ENCODE data around the gene ANKRD50. TPM values are rescaled to one million over a fixed set of nuclear protein-coding genes. Genes with fewer than 3 reads are reported as not detected.

Gene ANKRD50
- total RNA-seq, 3 donors from 2014 or later = 14.6 to 35.0 (median 19.3) TPM

- Histone ChIP-seq H3K36me3 (no peaks in the 10 kb centered on the region), H3K27ac (no peak overlapping the region), H3K27me3 (no peaks in the 10 kb centered on the region), H3K4me3 (no peak overlapping the region), H3K4me1 (no peaks in the 10 kb centered on the region), H3K9me3 (no peaks in the 10 kb centered on the region)
- intact Hi-C loops (cut with DNase I; ENCODE audit: low total_unique reads) = no loop called here
- no peak for DNase-seq (ENCODE audit: low spot score in 2 of 2)
- no peak for TF ChIP-seq CTCF (IDR thresholded peaks at IDR 0.05)
- TF ChIP-seq POLR2A (IDR thresholded peaks at IDR 0.05) = no peak
- TF ChIP-seq POLR2AphosphoS5 (IDR thresholded peaks at IDR 0.05) = no peak
Observed at GRCh38 chr4:124686279-124686678, 26.3 kb downstream of the ANKRD50 start.

- TF ChIP-seq POLR2AphosphoS5 (IDR thresholded peaks at IDR 0.05) = no peak
- no peak for TF ChIP-seq POLR2A (IDR thresholded peaks at IDR 0.05)
- no peak for TF ChIP-seq CTCF (IDR thresholded peaks at IDR 0.05)
- Histone ChIP-seq H3K4me3 (no peak overlapping the region), H3K27ac (no peak overlapping the region), H3K36me3 (no peaks in the 10 kb centered on the region), H3K27me3 (no peaks in the 10 kb centered on the region), H3K4me1 (no peaks in the 10 kb centered on the region), H3K9me3 (no peaks in the 10 kb centered on the region)
- DNase-seq (ENCODE audit: low spot score in 2 of 2) = no peak
- intact Hi-C loops (cut with DNase I; ENCODE audit: low total_unique reads) = no loop called here
Observed at GRCh38 chr4:124685851-124686250, 26.7 kb downstream of the ANKRD50 start.

DNA sequence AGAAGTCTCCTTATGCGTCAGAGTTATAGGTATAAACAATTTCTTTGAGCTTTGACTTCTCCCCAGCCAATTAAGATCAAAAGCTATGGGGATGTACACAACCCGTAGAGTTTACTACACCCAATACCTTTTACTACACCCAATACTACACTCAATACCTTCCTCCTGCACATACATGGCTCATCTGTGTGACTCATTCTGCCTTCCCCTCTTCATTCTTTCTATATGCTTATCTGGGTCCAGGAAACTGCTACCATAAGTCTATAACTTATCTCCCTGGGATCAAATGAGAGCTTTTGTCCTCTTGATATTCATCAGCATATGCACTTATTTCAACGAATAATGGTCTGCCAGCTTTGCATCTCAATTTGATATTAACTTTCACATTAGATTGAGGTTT, 28.2 kb downstream of the ANKRD50 start:
- Histone ChIP-seq H3K27ac (no peak overlapping the region), H3K4me3 (no peak overlapping the region), H3K36me3 (no peaks in the 10 kb centered on the region), H3K4me1 (no peaks in the 10 kb centered on the region), H3K9me3 (no peaks in the 10 kb centered on the region), H3K27me3 (no peaks in the 10 kb centered on the region)
- TF ChIP-seq POLR2AphosphoS5 (IDR thresholded peaks at IDR 0.05) (no peak), CTCF (IDR thresholded peaks at IDR 0.05) (no peak), POLR2A (IDR thresholded peaks at IDR 0.05) (no peak)
- no peak for DNase-seq (ENCODE audit: low spot score in 2 of 2)
- intact Hi-C loops (cut with DNase I; ENCODE audit: low total_unique reads) = no loop called here

DNA sequence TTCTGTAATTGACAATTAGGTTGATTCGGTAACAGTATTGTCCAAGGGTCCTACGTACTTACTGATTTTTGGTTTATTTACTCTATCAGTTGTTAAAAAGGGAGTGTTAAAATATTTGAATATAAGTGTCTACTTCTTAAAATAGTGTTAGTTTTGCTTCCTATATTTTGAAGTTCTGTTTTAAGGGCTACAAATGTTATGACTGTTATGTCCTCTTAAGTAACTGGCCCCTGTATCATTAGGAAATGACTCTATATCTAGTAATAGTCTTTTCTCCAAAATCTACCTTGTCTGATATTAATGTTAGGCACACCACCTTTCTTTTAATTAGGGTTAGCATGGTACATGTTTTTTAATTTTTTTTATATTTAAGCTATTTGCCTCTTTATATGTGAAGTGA, 30.1 kb downstream of the ANKRD50 start:
- Histone ChIP-seq H3K4me1 (no peaks in the 10 kb centered on the region), H3K9me3 (no peaks in the 10 kb centered on the region), H3K36me3 (peaks cover 3% of the 10 kb centered on the region), H3K27ac (no peak overlapping the region), H3K4me3 (no peak overlapping the region), H3K27me3 (no peaks in the 10 kb centered on the region)
- TF ChIP-seq POLR2AphosphoS5 (IDR thresholded peaks at IDR 0.05) (no peak), CTCF (IDR thresholded peaks at IDR 0.05) (no peak), POLR2A (IDR thresholded peaks at IDR 0.05) (no peak)
- intact Hi-C loops (cut with DNase I; ENCODE audit: low total_unique reads) = no loop called here
- no peak for DNase-seq (ENCODE audit: low spot score in 2 of 2)

- H3K27me3 ChIP-seq = no peaks in the 10 kb centered on the region
- no peak for TF ChIP-seq POLR2AphosphoS5 (IDR thresholded peaks at IDR 0.05)
- TF ChIP-seq CTCF (IDR thresholded peaks at IDR 0.05) = no peak
- TF ChIP-seq POLR2A (IDR thresholded peaks at IDR 0.05) = no peak
- H3K4me3 ChIP-seq = no peak overlapping the region
- intact Hi-C loops (cut with DNase I; ENCODE audit: low total_unique reads) = no loop called here
- H3K4me1 ChIP-seq = no peaks in the 10 kb centered on the region
- no peak for DNase-seq (ENCODE audit: low spot score in 2 of 2)
- H3K27ac ChIP-seq = no peak overlapping the region
- H3K9me3 ChIP-seq = no peaks in the 10 kb centered on the region
- no peaks in the 10 kb centered on the region for H3K36me3 ChIP-seq
Observed at GRCh38 chr4:124666496-124666895, 46.0 kb downstream of the ANKRD50 start.
